Lung (tissue), 12 donors: ENCODE measurements around the gene SEMA4D. TPM values are rescaled to one million over a fixed set of nuclear protein-coding genes. Genes with fewer than 3 reads are reported as not detected.
A peak's percentile ranks its signal among the peaks of the same experiment; 100 is the strongest.

Source experiments
- ATAC-seq: fragments of 200-7000 bp; cut with Tn5 transposase; one replicate; pipeline ENCODE4 v1.9.1; 2020; ENCODE audit warnings: moderate number of reproducible peaks; ENCODE audit not compliant: insufficient read depth, low FRiP score
- DNase-seq, 3 donors: peaks; one replicate each; pipeline ENCODE4 v3.0.0-alpha.2; 2013 to 2017
- H3K27ac ChIP-seq, 2 donors: one replicate each; pipeline ENCODE4 v1.5.1; 2013; ENCODE audit warnings: mild to moderate bottlenecking in 2 of 2, moderate library complexity in 2 of 2, control low read depth in 1 of 2, inconsistent platforms in 1 of 2, low read depth in 1 of 2, low read length in 1 of 2
- H3K27me3 ChIP-seq, 3 donors: one replicate each; pipeline ENCODE4 v1.5.1; 2013; ENCODE audit warnings: low read length in 2 of 3; ENCODE audit not compliant: control insufficient read depth in 3 of 3, insufficient read depth in 3 of 3
- H3K36me3 ChIP-seq, 4 donors: one replicate each; pipeline ENCODE4 v1.5.1; 2013; ENCODE audit warnings: low read length in 4 of 4, mild to moderate bottlenecking in 1 of 4, moderate library complexity in 1 of 4; ENCODE audit not compliant: control insufficient read depth in 4 of 4, insufficient read depth in 4 of 4
- H3K4me1 ChIP-seq, 5 donors: one replicate each; pipeline ENCODE4 v1.5.1; 2013; ENCODE audit warnings: low read length in 5 of 5, mild to moderate bottlenecking in 2 of 5, moderate library complexity in 1 of 5; ENCODE audit not compliant: control insufficient read depth in 5 of 5, insufficient read depth in 5 of 5
- H3K4me3 ChIP-seq: one replicate; pipeline ENCODE4 v1.5.1; 2013; ENCODE audit warnings: mild to moderate bottlenecking, control low read depth, moderate library complexity
- H3K9ac ChIP-seq, 2 donors: one replicate each; pipeline ENCODE4 v1.5.1; 2013; ENCODE audit warnings: low read length in 2 of 2, control low read depth in 1 of 2; ENCODE audit not compliant: insufficient read depth in 1 of 2
- H3K9me3 ChIP-seq, 4 donors: one replicate each; pipeline ENCODE4 v1.5.1; 2013; ENCODE audit warnings: low read length in 3 of 4, mild to moderate bottlenecking in 1 of 4, moderate library complexity in 1 of 4; ENCODE audit not compliant: control insufficient read depth in 4 of 4, insufficient read depth in 3 of 4
- WGBS, 2 donors: extraction: QIAGEN DNeasy Blood & Tissue Kit; methylation state at CpG; one replicate each; pipeline ENCODE4 v1.1.7; 2013; 5-methylcytosine and 5-hydroxymethylcytosine counted together
- polyA plus RNA-seq, 2 donors: library from polyadenylated mRNA; stranded (reverse); fragments of 200-250 nt; gene quantifications; one replicate each; pipeline ENCODE4 v1.2.1, GENCODE V29; 2013
- total RNA-seq, 2 donors: library from RNA; depleted of rRNA in 1 of 2; stranded (reverse); fragments of >200 nt in 1 of 2; gene quantifications; one replicate each; pipeline ENCODE4 v1.2.1, GENCODE V29; 2014 to 2021
- TF ChIP-seq, protein P1 (sequence below): IDR thresholded peaks from 2 replicates; pipeline ENCODE4 v1.5.1; 2012; ENCODE audit warnings: mild to moderate bottlenecking; ENCODE audit errors: control extremely low read depth, extremely low read depth
- donor health status: control.
- donor health status: control.
- donor health status: Bipolar disorder and iron deficiency.
- donor health status: healthy.
- donor health status: DM: yes; HTN: yes; CAD: no.

The SEMA4D gene
- total and polyA plus RNA-seq, 4 donors = 6.7 to 61.5 (median 29.0) TPM

DNA sequence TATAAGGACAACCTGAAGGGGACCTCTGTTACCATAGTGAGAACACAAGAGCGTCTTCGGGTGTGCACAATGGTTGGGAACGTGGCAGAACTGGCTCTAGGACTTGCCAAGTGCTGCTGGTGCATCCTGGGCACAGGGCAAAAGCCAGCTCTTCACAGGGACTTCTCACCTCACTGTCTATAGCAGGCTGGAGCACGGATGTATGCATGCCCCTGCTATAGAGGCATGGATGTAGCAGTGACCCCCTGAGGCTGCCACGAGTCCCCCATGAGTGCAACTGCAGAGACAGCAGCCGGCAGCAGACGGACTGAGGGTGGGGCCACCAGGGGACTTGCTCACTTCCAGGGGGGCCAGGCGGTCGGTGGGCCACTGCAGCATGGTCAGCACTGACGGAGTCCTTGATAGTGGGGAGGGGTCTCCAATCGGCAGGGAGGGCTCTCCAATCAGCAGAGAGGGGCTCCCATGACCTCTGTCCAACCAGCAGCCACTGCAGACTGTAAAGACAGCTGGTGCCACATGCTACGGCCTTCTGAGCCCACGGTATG, 64.9 kb downstream of the SEMA4D start:
- no peak overlapping the region for H3K4me3 ChIP-seq
- 77 to 87% methylated on average over 13 of the region's 13 CpGs for WGBS, 2 donors
- ATAC-seq (no peak), DNase-seq (peak in 1 of 3 donors; percentile 27)
- no peaks in the 10 kb centered on the region for H3K27me3 ChIP-seq
- TF ChIP-seq, protein P1, sequence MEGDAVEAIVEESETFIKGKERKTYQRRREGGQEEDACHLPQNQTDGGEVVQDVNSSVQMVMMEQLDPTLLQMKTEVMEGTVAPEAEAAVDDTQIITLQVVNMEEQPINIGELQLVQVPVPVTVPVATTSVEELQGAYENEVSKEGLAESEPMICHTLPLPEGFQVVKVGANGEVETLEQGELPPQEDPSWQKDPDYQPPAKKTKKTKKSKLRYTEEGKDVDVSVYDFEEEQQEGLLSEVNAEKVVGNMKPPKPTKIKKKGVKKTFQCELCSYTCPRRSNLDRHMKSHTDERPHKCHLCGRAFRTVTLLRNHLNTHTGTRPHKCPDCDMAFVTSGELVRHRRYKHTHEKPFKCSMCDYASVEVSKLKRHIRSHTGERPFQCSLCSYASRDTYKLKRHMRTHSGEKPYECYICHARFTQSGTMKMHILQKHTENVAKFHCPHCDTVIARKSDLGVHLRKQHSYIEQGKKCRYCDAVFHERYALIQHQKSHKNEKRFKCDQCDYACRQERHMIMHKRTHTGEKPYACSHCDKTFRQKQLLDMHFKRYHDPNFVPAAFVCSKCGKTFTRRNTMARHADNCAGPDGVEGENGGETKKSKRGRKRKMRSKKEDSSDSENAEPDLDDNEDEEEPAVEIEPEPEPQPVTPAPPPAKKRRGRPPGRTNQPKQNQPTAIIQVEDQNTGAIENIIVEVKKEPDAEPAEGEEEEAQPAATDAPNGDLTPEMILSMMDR = no peak
- no peaks in the 10 kb centered on the region for H3K9me3 ChIP-seq
- no peak overlapping the region for H3K9ac ChIP-seq
- H3K4me1 ChIP-seq = peaks cover 0 to 26% (median 7%) of the 10 kb centered on the region in 5 donors
- H3K27ac ChIP-seq = no peak overlapping the region
- H3K36me3 ChIP-seq = no peaks in the 10 kb centered on the region

DNA sequence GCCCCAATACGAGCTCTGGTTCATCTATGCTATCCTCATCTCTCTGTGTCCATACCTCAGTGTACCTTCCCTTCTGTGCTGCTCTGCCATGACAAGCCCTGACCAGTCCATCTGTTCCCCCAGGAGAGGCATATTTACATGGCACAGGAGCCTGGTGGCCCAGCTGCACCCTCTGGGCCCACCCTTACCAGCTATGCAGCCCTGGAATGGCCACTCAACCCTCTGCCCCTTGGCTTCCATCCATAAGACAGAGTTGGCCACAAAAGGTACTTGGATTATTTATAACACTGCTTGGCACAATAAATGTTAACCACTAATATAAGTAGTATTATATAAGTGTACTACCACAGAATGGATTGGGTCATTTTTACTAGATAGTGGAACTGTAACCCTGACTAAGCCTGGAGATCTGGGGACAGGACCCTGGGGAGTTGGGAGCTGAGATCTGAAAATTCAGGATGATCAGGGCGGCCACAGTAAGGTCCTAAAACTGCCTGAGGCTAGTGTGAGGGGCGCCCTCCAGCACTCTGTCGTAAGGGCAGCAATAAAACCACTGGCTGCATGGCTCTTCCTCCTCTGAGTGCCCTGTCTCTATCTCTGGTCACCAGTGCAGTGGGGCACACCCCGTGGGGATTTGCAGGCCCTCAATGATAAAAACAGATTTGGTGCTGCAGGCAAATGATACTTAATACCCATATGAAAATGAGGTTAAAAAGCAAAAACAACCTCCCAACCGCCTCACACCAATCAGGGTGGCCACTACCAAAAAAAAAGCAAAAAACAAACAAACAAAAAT, 65.8 kb downstream of the SEMA4D start:
- peaks cover 0 to 3% (median 0%) of the 10 kb centered on the region in 4 donors for H3K36me3 ChIP-seq
- H3K9ac ChIP-seq = no peak overlapping the region
- H3K27ac ChIP-seq = no peak overlapping the region
- no peaks in the 10 kb centered on the region for H3K9me3 ChIP-seq
- 63 to 70% methylated on average over 6 of the region's 6 CpGs for WGBS, 2 donors
- DNase-seq (no peak), ATAC-seq (no peak)
- peaks cover 0 to 22% (median 7%) of the 10 kb centered on the region in 5 donors for H3K4me1 ChIP-seq
- TF ChIP-seq, protein P1 = no peak
- no peaks in the 10 kb centered on the region for H3K27me3 ChIP-seq
- no peak overlapping the region for H3K4me3 ChIP-seq

DNA sequence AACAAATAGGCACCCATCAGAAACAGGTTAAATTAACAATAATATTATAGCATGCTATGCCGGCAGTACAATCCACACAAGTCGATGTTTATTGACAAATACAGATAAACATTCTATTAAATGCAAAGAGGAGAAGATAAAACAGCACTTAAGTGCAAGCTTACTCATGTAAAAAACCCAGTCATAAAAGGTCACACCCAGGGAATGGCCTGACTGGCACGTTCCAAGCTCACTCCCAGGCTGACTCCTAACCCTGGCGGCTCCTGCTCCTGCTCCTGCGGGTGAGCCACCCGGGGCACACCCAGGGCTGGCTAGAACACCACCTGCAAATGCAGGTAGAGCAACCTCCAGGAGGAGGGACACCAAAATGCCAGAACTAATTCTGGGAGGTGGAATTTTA, 66.9 kb downstream of the SEMA4D start:
- Histone ChIP-seq H3K27me3 (no peaks in the 10 kb centered on the region), H3K4me3 (no peak overlapping the region), H3K9ac (no peak overlapping the region), H3K27ac (no peak overlapping the region), H3K9me3 (no peaks in the 10 kb centered on the region), H3K36me3 (peaks cover 0 to 3% (median 0%) of the 10 kb centered on the region in 4 donors), H3K4me1 (peaks cover 0 to 18% (median 7%) of the 10 kb centered on the region in 5 donors)
- TF ChIP-seq, protein P1 = no peak
- ATAC-seq = no peak
- WGBS, 2 donors = 77 to 81% methylated on average over 6 of the region's 6 CpGs
- no peak for DNase-seq
